H1 (cell line): ENCODE data around the gene SCUBE2. TPM values are rescaled to one million over a fixed set of nuclear protein-coding genes. Genes with fewer than 3 reads are reported as not detected.
A peak's percentile ranks its signal among the peaks of the same experiment; 100 is the strongest.

Source experiments
- CTCF ChIA-PET: fragments of 300-600 bp; sonication (Branson Sonifier 250); formaldehyde crosslinking; loops from one replicate; lab custom pipeline; 2021; ENCODE audit not compliant: partially characterized antibody; lab: Charles Lee
- POLR2A ChIA-PET: fragments of 300-600 bp; sonication (Branson Sonifier 250); formaldehyde crosslinking; loops from one replicate; lab custom pipeline; 2021; ENCODE audit warnings: inconsistent platforms; ENCODE audit not compliant: partially characterized antibody; lab: Charles Lee
- DNase-seq, 2 experiments: peaks; one replicate each; pipeline versions ENCODE4 v3.0.0 to v3.0.0-alpha.2; 2010 to 2022; ENCODE audit warnings: low spot score in 2 of 2, low read depth in 1 of 2, mixed read lengths in 1 of 2
- FAIRE-seq: peaks from 2 replicates; lab custom pipeline; 2011; peaks lifted over from hg19 to GRCh38; lab: Jason Lieb, UNC
- H2AFZ ChIP-seq: 2 replicates; pipeline ENCODE4 v1.8.1; 2012; ENCODE audit warnings: low read length, inconsistent platforms
- H2AK5ac ChIP-seq: 2 replicates; pipeline ENCODE4 v1.6.1; 2013; ENCODE audit warnings: low read depth, low read length
- H2BK120ac ChIP-seq: replicated peaks from 2 replicates; pipeline ENCODE3; 2013; ENCODE audit warnings: low read depth, low read length, inconsistent platforms
- H2BK12ac ChIP-seq: 2 replicates; pipeline ENCODE4 v1.6.1; 2013; ENCODE audit warnings: low read depth, low read length
- H2BK15ac ChIP-seq: 2 replicates; pipeline ENCODE4 v1.6.1; 2013; ENCODE audit warnings: low read length
- H2BK20ac ChIP-seq: 2 replicates; pipeline ENCODE4 v1.6.1; 2013; ENCODE audit warnings: low read length
- H2BK5ac ChIP-seq: 2 replicates; pipeline ENCODE4 v1.6.1; 2013; ENCODE audit warnings: low read depth, low read length
- H3K14ac ChIP-seq: 2 replicates; pipeline ENCODE4 v1.6.1; 2013; ENCODE audit warnings: inconsistent platforms; ENCODE audit not compliant: insufficient read length
- H3K18ac ChIP-seq: 2 replicates; pipeline ENCODE4 v1.6.1; 2013; ENCODE audit warnings: low read length; ENCODE audit errors: extremely low read depth
- H3K23ac ChIP-seq: 2 replicates; pipeline ENCODE4 v1.6.1; 2013; ENCODE audit warnings: inconsistent platforms; ENCODE audit not compliant: insufficient read length
- H3K23me2 ChIP-seq: 2 replicates; pipeline ENCODE4 v1.6.1; 2013; ENCODE audit warnings: low read depth, low read length
- H3K27ac ChIP-seq: 2 replicates; pipeline ENCODE4 v1.6.1; 2011; ENCODE audit warnings: low read depth, low read length, inconsistent platforms
- H3K27me3 ChIP-seq, 4 experiments: replicated peaks in 1 of 4; 1 replicate in 1 of 4; 2 replicates in 3 of 4; pipeline versions ENCODE4 v1.6.1 to v1.8.1; 2011 to 2013; ENCODE audit warnings: low read length in 3 of 4, mild to moderate bottlenecking in 3 of 4, inconsistent platforms in 2 of 4, mixed read lengths in 2 of 4, moderate library complexity in 1 of 4; ENCODE audit not compliant: control insufficient read depth in 3 of 4, insufficient read depth in 3 of 4; ENCODE audit errors: extremely low read depth in 1 of 4
- H3K36me3 ChIP-seq, 4 experiments: 2 replicates each; pipeline versions ENCODE4 v1.6.1 to v1.8.1; 2011 to 2013; ENCODE audit warnings: mild to moderate bottlenecking in 4 of 4, low read length in 3 of 4, moderate library complexity in 2 of 4, control low read depth in 1 of 4, inconsistent platforms in 1 of 4; ENCODE audit not compliant: insufficient read depth in 4 of 4, control insufficient read depth in 2 of 4
- H3K4ac ChIP-seq: replicated peaks from 2 replicates; pipeline ENCODE3; 2013; ENCODE audit warnings: low read length, low read depth, mixed read lengths, inconsistent platforms; ENCODE audit not compliant: insufficient read length
- H3K4me1 ChIP-seq, 4 experiments: replicated peaks in 1 of 4; 1 replicate in 1 of 4; 2 replicates in 3 of 4; pipeline versions ENCODE4 v1.6.1 to v1.8.1; 2011 to 2013; ENCODE audit warnings: low read length in 3 of 4, inconsistent platforms in 2 of 4, mixed read lengths in 1 of 4; ENCODE audit not compliant: insufficient read depth in 4 of 4, control insufficient read depth in 3 of 4
- H3K4me2 ChIP-seq, 2 experiments: 2 replicates each; pipeline versions ENCODE4 v1.6.1 to v1.8.1; 2011 to 2013; ENCODE audit warnings: low read depth in 2 of 2, low read length in 2 of 2, control low read depth in 1 of 2, inconsistent platforms in 1 of 2, mild to moderate bottlenecking in 1 of 2; ENCODE audit not compliant: insufficient read depth in 1 of 2
- H3K4me3 ChIP-seq, 4 experiments: fragments of 200-600, 300-600 bp in 1 of 4; sonication (generic), shearing (Covaris generic), sonication (Bioruptor Twin) in 1 of 4; 2 replicates each; pipeline versions ENCODE4 v1.5.1 to v1.8.1; 2011 to 2016; ENCODE audit warnings: low read length in 4 of 4, low read depth in 3 of 4, control low read depth in 2 of 4, inconsistent platforms in 2 of 4, mild to moderate bottlenecking in 2 of 4, mixed read lengths in 1 of 4, moderate library complexity in 1 of 4; ENCODE audit not compliant: insufficient read depth in 2 of 4; ENCODE audit errors: extremely low read depth in 1 of 4
- H3K56ac ChIP-seq: replicated peaks from 2 replicates; pipeline ENCODE3; 2013; ENCODE audit warnings: low read depth, mild to moderate bottlenecking, mixed read lengths, low read length, inconsistent platforms; ENCODE audit not compliant: insufficient read length
- H3K79me1 ChIP-seq: 2 replicates; pipeline ENCODE4 v1.6.1; 2013; ENCODE audit warnings: low read depth, low read length, control low read depth
- H3K79me2 ChIP-seq, 2 experiments: 2 replicates each; pipeline versions ENCODE4 v1.6.1 to v1.8.1; 2012 to 2013; ENCODE audit warnings: low read length in 2 of 2, mild to moderate bottlenecking in 2 of 2, inconsistent platforms in 1 of 2; ENCODE audit not compliant: insufficient read depth in 2 of 2, control insufficient read depth in 1 of 2
- H3K9ac ChIP-seq, 4 experiments: replicated peaks in 1 of 4; 1 replicate in 1 of 4; 2 replicates in 3 of 4; pipeline versions ENCODE4 v1.6.1 to v1.8.1; 2011 to 2013; ENCODE audit warnings: low read depth in 3 of 4, low read length in 3 of 4, control low read depth in 2 of 4, mild to moderate bottlenecking in 2 of 4, moderate library complexity in 2 of 4, inconsistent platforms in 1 of 4; ENCODE audit errors: extremely low read depth in 1 of 4
- H3K9me3 ChIP-seq, 2 experiments: 2 replicates each; pipeline versions ENCODE4 v1.6.1 to v1.8.1; 2012 to 2013; ENCODE audit warnings: mild to moderate bottlenecking in 2 of 2, moderate library complexity in 2 of 2, control low read depth in 1 of 2, inconsistent platforms in 1 of 2, low read depth in 1 of 2, low read length in 1 of 2, mixed read lengths in 1 of 2; ENCODE audit not compliant: insufficient read depth in 2 of 2
- H4K20me1 ChIP-seq, 2 experiments: replicated peaks in 1 of 2; 2 replicates each; pipeline versions ENCODE3 to v1.8.1; 2011 to 2013; ENCODE audit warnings: inconsistent platforms in 2 of 2, low read length in 2 of 2, mild to moderate bottlenecking in 1 of 2; ENCODE audit not compliant: insufficient read depth in 2 of 2, control insufficient read depth in 1 of 2
- H4K5ac ChIP-seq: 2 replicates; pipeline ENCODE4 v1.6.1; 2013; ENCODE audit warnings: low read length, low read depth, mixed read lengths, inconsistent platforms; ENCODE audit not compliant: insufficient read length
- H4K8ac ChIP-seq: 2 replicates; pipeline ENCODE4 v1.8.0; 2013; ENCODE audit warnings: mild to moderate bottlenecking, moderate library complexity, low read length, inconsistent platforms; ENCODE audit not compliant: insufficient read depth; ENCODE audit errors: extremely low read depth
- H4K91ac ChIP-seq: replicated peaks from 2 replicates; pipeline ENCODE3; 2013; ENCODE audit warnings: low read length, mixed read lengths, inconsistent platforms; ENCODE audit not compliant: insufficient read length
- ASH2L ChIP-seq: fragments of 200-600, 300-600 bp; sonication (generic); IDR thresholded peaks from one replicate; pipeline ENCODE4 v1.7.1; 2017; ENCODE audit warnings: low read length
- CBX5 ChIP-seq: fragments of 300-800, 300-1000 bp; sonication (generic); IDR thresholded peaks from 2 replicates; pipeline ENCODE4 v1.7.1; 2016; ENCODE audit warnings: antibody characterized with exemption, low read length, low read depth
- MAFK ChIP-seq: IDR thresholded peaks from 2 replicates; pipeline ENCODE4 v1.6.1; 2012; ENCODE audit warnings: low read depth, mild to moderate bottlenecking, improper control_type of control experiment, low read length
- RAD21 ChIP-seq, 2 experiments: IDR thresholded peaks in 1 of 2; conservative IDR thresholded peaks in 1 of 2; 2 replicates each; pipeline ENCODE4 v1.6.1; 2011; ENCODE audit warnings: low read depth in 2 of 2, low read length in 2 of 2, improper control_type of control experiment in 1 of 2, inconsistent platforms in 1 of 2, mild to moderate bottlenecking in 1 of 2, moderate library complexity in 1 of 2
- SIX5 ChIP-seq: IDR thresholded peaks from 2 replicates; pipeline ENCODE4 v1.6.1; 2011; ENCODE audit warnings: mild to moderate bottlenecking, low read depth, low read length
- SUZ12 ChIP-seq: fragments of 200-600 bp; sonication (generic); IDR thresholded peaks from 2 replicates; pipeline ENCODE4 v1.6.1; 2012; ENCODE audit warnings: mild to moderate bottlenecking, inconsistent platforms, low read length, moderate library complexity, mixed read lengths
- TAF1 ChIP-seq: IDR thresholded peaks from 2 replicates; pipeline ENCODE4 v1.6.1; 2011; ENCODE audit warnings: mild to moderate bottlenecking, low read depth, low read length
- WGBS, 2 experiments: shearing (Covaris generic) in 1 of 2; methylation state at CpG; one replicate each; pipeline versions ENCODE4 v1.1.6 to v1.1.7; 2013 to 2015; ENCODE audit warnings: low lambda C conversion rate in 2 of 2, mixed read lengths in 2 of 2, inconsistent platforms in 1 of 2, low coverage in 1 of 2, missing lambda C conversion rate in 1 of 2; ENCODE audit not compliant: insufficient replicate concordance in 2 of 2, insufficient coverage in 1 of 2, insufficient read length in 1 of 2; ENCODE audit errors: extremely low coverage in 1 of 2, missing lambda C conversion rate in 1 of 2; 5-methylcytosine and 5-hydroxymethylcytosine counted together
- polyA plus RNA-seq, 7 experiments: library from polyadenylated mRNA; depleted of rRNA in 3 of 7; stranded (reverse) in 5 of 7; unstranded in 2 of 7; fragments of >200 nt in 5 of 7; fragments of 200-250 nt in 2 of 7; gene quantifications; 1 replicate in 5 of 7; 2 replicates in 1 of 7; 4 replicates in 1 of 7; pipeline versions ENCODE4 v1.2.1 to v1.2.3, GENCODE V29; 2011 to 2013; ENCODE audit warnings: missing spikeins in 2 of 7, mixed read lengths in 2 of 7
- total RNA-seq: library from RNA; stranded (reverse); fragmentation: NEBNext Ultra II Directional; extraction: Animal tissue kit (Norgen Biotek cat#: 25700); gene quantifications from 2 replicates; pipeline ENCODE4 v1.2.1, GENCODE V29; 2021
- TF ChIP-seq, protein P1 (sequence below): IDR thresholded peaks from 2 replicates; pipeline ENCODE4 v1.6.1; 2012; ENCODE audit warnings: inconsistent platforms
- TF ChIP-seq, protein P2 (sequence below): IDR thresholded peaks from 2 replicates; pipeline ENCODE4 v1.6.1; 2011; ENCODE audit warnings: low read depth, mild to moderate bottlenecking, low read length; ENCODE audit not compliant: insufficient read depth
- TF ChIP-seq, protein P3 (sequence below), 3 experiments: IDR thresholded peaks; 1 replicate in 2 of 3; 2 replicates in 1 of 3; pipeline versions ENCODE4 v1.5.1 to v1.6.1; 2011; ENCODE audit warnings: low read length in 3 of 3, mild to moderate bottlenecking in 3 of 3, inconsistent platforms in 2 of 3, low read depth in 1 of 3, moderate library complexity in 1 of 3; ENCODE audit not compliant: insufficient read depth in 1 of 3; ENCODE audit errors: control extremely low read depth in 1 of 3

SCUBE2 gene
- total and polyA plus RNA-seq, 2 of the 8 experiments (the other 6 are each of a cell fraction or from before 2014, with no cell fraction given) = 0.29 to 1.2 TPM

DNA sequence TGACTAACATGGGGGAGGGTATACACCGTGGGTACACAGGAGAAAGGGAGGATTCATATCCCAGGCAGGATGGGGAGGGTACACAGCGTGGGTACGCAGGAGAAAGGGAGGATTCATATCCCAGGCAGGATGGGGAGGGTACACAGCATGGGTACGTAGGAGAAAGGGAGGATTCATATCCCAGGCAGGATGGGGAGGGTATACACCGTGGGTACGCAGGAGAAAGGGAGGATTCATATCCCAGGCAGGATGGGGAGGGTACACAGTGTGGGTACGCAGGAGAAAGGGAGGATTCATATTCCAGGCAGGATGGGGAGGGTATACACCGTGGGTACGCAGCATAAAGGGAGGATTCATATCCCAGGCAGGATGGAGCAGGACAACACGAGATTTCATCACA is 51.0 kb downstream of the SCUBE2 start:
- no peak overlapping the region for H4K8ac ChIP-seq
- no peak overlapping the region for H2AK5ac ChIP-seq
- H3K23me2 ChIP-seq = peaks cover 1% of the 10 kb centered on the region; the same call in 1 of the 2 replicates
- 95% methylated on average over 9 of the region's 10 CpGs; no CpG with 5 or more reads in 1 of the 2 experiments for WGBS, 2 experiments
- H2AFZ ChIP-seq = no peak overlapping the region
- H2BK120ac ChIP-seq = no peak overlapping the region
- CTCF ChIA-PET = no interaction called here
- H4K20me1 ChIP-seq = no peaks in the 10 kb centered on the region
- peak overlapping the region; percentile 84; the same call in 1 of the 2 replicates for H2BK15ac ChIP-seq
- H4K91ac ChIP-seq = no peak overlapping the region
- H3K9me3 ChIP-seq = no peaks in the 10 kb centered on the region
- H3K27me3 ChIP-seq = no peaks in the 10 kb centered on the region
- H3K4ac ChIP-seq = no peak overlapping the region
- no peak overlapping the region for H3K23ac ChIP-seq
- no peak overlapping the region for H2BK12ac ChIP-seq
- H3K18ac ChIP-seq = no peak overlapping the region
- H3K14ac ChIP-seq = no peak overlapping the region
- no peaks in the 10 kb centered on the region for H3K79me2 ChIP-seq
- FAIRE-seq (no peak), DNase-seq (no peak)
- no peak overlapping the region for H3K4me2 ChIP-seq
- no peak overlapping the region for H2BK5ac ChIP-seq
- peaks cover 0 to 8% (median 3%) of the 10 kb centered on the region in 4 experiments; a peak in 4 of 7 replicates for H3K4me1 ChIP-seq
- H3K36me3 ChIP-seq = no peaks in the 10 kb centered on the region
- no peak overlapping the region for H4K5ac ChIP-seq
- no peak overlapping the region for H3K56ac ChIP-seq
- POLR2A ChIA-PET = no interaction called here
- H3K9ac ChIP-seq = no peak overlapping the region
- no peak overlapping the region for H3K4me3 ChIP-seq
- H3K27ac ChIP-seq = no peak overlapping the region
- H2BK20ac ChIP-seq = no peak overlapping the region
- H3K79me1 ChIP-seq = no peaks in the 10 kb centered on the region
- TF ChIP-seq TAF1 = no peak
- no peak for TF ChIP-seq MAFK
- no peak for TF ChIP-seq ASH2L
- TF ChIP-seq, protein P1, sequence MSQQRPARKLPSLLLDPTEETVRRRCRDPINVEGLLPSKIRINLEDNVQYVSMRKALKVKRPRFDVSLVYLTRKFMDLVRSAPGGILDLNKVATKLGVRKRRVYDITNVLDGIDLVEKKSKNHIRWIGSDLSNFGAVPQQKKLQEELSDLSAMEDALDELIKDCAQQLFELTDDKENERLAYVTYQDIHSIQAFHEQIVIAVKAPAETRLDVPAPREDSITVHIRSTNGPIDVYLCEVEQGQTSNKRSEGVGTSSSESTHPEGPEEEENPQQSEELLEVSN = no peak
- TF ChIP-seq RAD21 (IDR thresholded peaks at IDR 0.05 in 1 of 2, conservative IDR thresholded peaks at IDR 0.05 in 1 of 2; ENCODE audit: low read depth in 2 of 2, low read length in 2 of 2) = no peak
- no peak for TF ChIP-seq SIX5
- TF ChIP-seq CBX5 = no peak
- TF ChIP-seq, protein P2, sequence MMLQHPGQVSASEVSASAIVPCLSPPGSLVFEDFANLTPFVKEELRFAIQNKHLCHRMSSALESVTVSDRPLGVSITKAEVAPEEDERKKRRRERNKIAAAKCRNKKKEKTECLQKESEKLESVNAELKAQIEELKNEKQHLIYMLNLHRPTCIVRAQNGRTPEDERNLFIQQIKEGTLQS = no peak
- no peak for TF ChIP-seq SUZ12
- TF ChIP-seq, protein P3, sequence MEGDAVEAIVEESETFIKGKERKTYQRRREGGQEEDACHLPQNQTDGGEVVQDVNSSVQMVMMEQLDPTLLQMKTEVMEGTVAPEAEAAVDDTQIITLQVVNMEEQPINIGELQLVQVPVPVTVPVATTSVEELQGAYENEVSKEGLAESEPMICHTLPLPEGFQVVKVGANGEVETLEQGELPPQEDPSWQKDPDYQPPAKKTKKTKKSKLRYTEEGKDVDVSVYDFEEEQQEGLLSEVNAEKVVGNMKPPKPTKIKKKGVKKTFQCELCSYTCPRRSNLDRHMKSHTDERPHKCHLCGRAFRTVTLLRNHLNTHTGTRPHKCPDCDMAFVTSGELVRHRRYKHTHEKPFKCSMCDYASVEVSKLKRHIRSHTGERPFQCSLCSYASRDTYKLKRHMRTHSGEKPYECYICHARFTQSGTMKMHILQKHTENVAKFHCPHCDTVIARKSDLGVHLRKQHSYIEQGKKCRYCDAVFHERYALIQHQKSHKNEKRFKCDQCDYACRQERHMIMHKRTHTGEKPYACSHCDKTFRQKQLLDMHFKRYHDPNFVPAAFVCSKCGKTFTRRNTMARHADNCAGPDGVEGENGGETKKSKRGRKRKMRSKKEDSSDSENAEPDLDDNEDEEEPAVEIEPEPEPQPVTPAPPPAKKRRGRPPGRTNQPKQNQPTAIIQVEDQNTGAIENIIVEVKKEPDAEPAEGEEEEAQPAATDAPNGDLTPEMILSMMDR (IDR thresholded peaks at IDR 0.05; ENCODE audit: control extremely low read depth in 1 of 3, insufficient read depth in 1 of 3, low read depth in 1 of 3, low read length in 3 of 3) = no peak
